PC-9 (cell line): ENCODE results near the gene SYT11.

Experiments used
- CTCF ChIP-seq: fragments of 200-600 bp; sonication (generic); conservative IDR thresholded peaks from 2 replicates; pipeline ENCODE4 v1.6.1; 2017; ENCODE audit warnings: mixed run types, antibody characterized with exemption, mild to moderate bottlenecking, moderate library complexity
- EZH2 ChIP-seq: fragments of 200-600 bp; sonication (generic); IDR thresholded peaks from 2 replicates; pipeline ENCODE4 v1.8.0; 2017; ENCODE audit warnings: antibody characterized with exemption, low read depth

- no peak for TF ChIP-seq EZH2
- no peak for TF ChIP-seq CTCF
Measured at GRCh38 chr1:155859234-155859829, at the start of gene SYT11.
